Adipose tissue (tissue), 3 donors: Measurements from ENCODE around the gene PTPRR. TPM values are rescaled to one million over a fixed set of nuclear protein-coding genes. Genes with fewer than 3 reads are reported as not detected.

Experiments
- H3K27ac ChIP-seq: one replicate; pipeline ENCODE4 v1.5.1; 2013; ENCODE audit warnings: low read depth, low read length
- WGBS, 3 donors: extraction: QIAGEN DNeasy Blood & Tissue Kit; methylation state at CpG; one replicate each; pipeline ENCODE4 v1.1.7; 2013; 5-methylcytosine and 5-hydroxymethylcytosine counted together
- polyA plus RNA-seq, 3 donors: library from polyadenylated mRNA; stranded (reverse); fragments of 200-250 nt; gene quantifications; one replicate each; pipeline ENCODE4 v1.2.3, GENCODE V29; 2013
- donor health status: healthy with polysubstance abuse.
- donor health status: Bipolar disorder and iron deficiency.
- donor health status: healthy.

Gene PTPRR
- polyA plus RNA-seq, 3 donors = 0.08 to 1.1 (median 0.21) TPM

GRCh38 chr12:70772836-70773235 is 147.7 kb downstream of the PTPRR start:
- no peak overlapping the region for H3K27ac ChIP-seq
- WGBS, 3 donors = 58 to 70% (median 63%) methylated on average over 1 of the region's 1 CpG

GRCh38 chr12:70771581-70771980 is 149.0 kb downstream of the PTPRR start:
- no peak overlapping the region for H3K27ac ChIP-seq

- no peak overlapping the region for H3K27ac ChIP-seq
- 66 to 92% (median 83%) methylated on average over 2 of the region's 2 CpGs for WGBS, 3 donors
Measured at GRCh38 chr12:70763666-70764065, 156.9 kb downstream of the PTPRR start.

GRCh38 chr12:70762000-70762399 is 158.5 kb downstream of the PTPRR start:
- H3K27ac ChIP-seq = no peak overlapping the region
- WGBS, 3 donors = 78 to 85% (median 85%) methylated on average over 2 of the region's 2 CpGs

- 87 to 92% (median 91%) methylated on average over 12 of the region's 12 CpGs for WGBS, 3 donors
Measured at GRCh38 chr12:70759161-70759918, 161.2 kb downstream of the PTPRR start.

GRCh38 chr12:70758494-70758845 is 162.1 kb downstream of the PTPRR start:
- no peak overlapping the region for H3K27ac ChIP-seq
- WGBS, 3 donors = 78 to 92% (median 82%) methylated on average over 5 of the region's 5 CpGs

More at GRCh38 chr12:70759161-70759918, 161.2 kb downstream of the PTPRR start:
- no peak overlapping the region for H3K27ac ChIP-seq

GRCh38 chr12:70757830-70758493 is 162.6 kb downstream of the PTPRR start:
- H3K27ac ChIP-seq = no peak overlapping the region
- 50 to 91% (median 62%) methylated on average over 1 of the region's 1 CpG for WGBS, 3 donors

- no peak overlapping the region for H3K27ac ChIP-seq
Measured at GRCh38 chr12:70756791-70757190, 163.7 kb downstream of the PTPRR start.

GRCh38 chr12:70756118-70756517 is 164.4 kb downstream of the PTPRR start:
- WGBS, 3 donors = 34 to 43% (median 38%) methylated on average over 2 of the region's 2 CpGs
- H3K27ac ChIP-seq = no peak overlapping the region

More at GRCh38 chr12:70756791-70757190, 163.7 kb downstream of the PTPRR start:
- 16 to 58% (median 54%) methylated on average over 2 of the region's 2 CpGs for WGBS, 3 donors

- no peak overlapping the region for H3K27ac ChIP-seq
- 25 to 69% (median 59%) methylated on average over 6 of the region's 6 CpGs for WGBS, 3 donors
Measured at GRCh38 chr12:70754330-70754741, 166.2 kb downstream of the PTPRR start.

- H3K27ac ChIP-seq = no peak overlapping the region
- WGBS, 3 donors = 78 to 80% (median 79%) methylated on average over 3 of the region's 3 CpGs
Measured at GRCh38 chr12:70752327-70752726, 168.2 kb downstream of the PTPRR start.

GRCh38 chr12:70749931-70750330 is 170.6 kb downstream of the PTPRR start:
- no peak overlapping the region for H3K27ac ChIP-seq
- 92 to 94% (median 94%) methylated on average over 2 of the region's 2 CpGs for WGBS, 3 donors

- H3K27ac ChIP-seq = no peak overlapping the region
- 85 to 94% (median 90%) methylated on average over 1 of the region's 1 CpG for WGBS, 3 donors
Measured at GRCh38 chr12:70748809-70749208, 171.7 kb downstream of the PTPRR start.

- H3K27ac ChIP-seq = no peak overlapping the region
- 78 to 81% (median 78%) methylated on average over 6 of the region's 6 CpGs for WGBS, 3 donors
Measured at GRCh38 chr12:70747445-70748260, 172.9 kb downstream of the PTPRR start.

- no peak overlapping the region for H3K27ac ChIP-seq
- WGBS, 3 donors = 79 to 86% (median 84%) methylated on average over 7 of the region's 7 CpGs
Measured at GRCh38 chr12:70745048-70745447, 175.5 kb downstream of the PTPRR start.

- WGBS, 3 donors = 75 to 85% (median 77%) methylated on average over 2 of the region's 2 CpGs
- H3K27ac ChIP-seq = no peak overlapping the region
Measured at GRCh38 chr12:70744178-70744577, 176.4 kb downstream of the PTPRR start.

- 68 to 82% (median 80%) methylated on average over 4 of the region's 4 CpGs for WGBS, 3 donors
- no peak overlapping the region for H3K27ac ChIP-seq
Measured at GRCh38 chr12:70741256-70741655, 179.3 kb downstream of the PTPRR start.

GRCh38 chr12:70739756-70740155 is 180.8 kb downstream of the PTPRR start:
- 86 to 94% (median 88%) methylated on average over 2 of the region's 2 CpGs for WGBS, 3 donors
- H3K27ac ChIP-seq = no peak overlapping the region
